ENCODE measurements around the gene SLC35E1. TPM values are rescaled to one million over a fixed set of nuclear protein-coding genes. Genes with fewer than 3 reads are reported as not detected.

SLC35E1 gene
- polyA plus RNA-seq, 1 donor (not counting 4 experiments of a cell fraction or from before 2014, with no cell fraction given), result 30.3 TPM

DNA sequence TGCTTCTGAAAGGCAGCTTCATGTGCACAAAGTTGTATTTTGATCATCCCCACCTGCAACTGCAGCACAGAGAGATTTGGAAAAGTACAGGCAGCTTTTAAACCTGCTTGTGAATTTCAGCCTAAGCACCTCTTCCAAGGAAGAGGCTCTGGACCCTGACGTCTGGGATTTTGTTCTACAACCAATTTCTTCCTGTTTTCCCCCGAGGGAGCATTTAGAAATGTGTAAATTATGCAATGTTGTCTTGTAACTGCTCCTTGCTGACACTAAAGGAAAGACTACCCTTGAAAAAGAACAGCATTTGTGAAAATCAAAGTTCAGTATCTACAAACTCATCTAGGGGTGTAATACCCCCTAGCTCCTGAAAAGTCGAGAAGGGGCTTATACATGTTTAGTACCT lies 40.4 kb upstream of the SLC35E1 start:
- peaks cover 5% of the 10 kb centered on the region for H3K9me1 ChIP-seq (ENCODE audit: control insufficient read depth, extremely low read depth, insufficient read depth, low read length)
- DNase-seq (ENCODE audit: low read depth, low spot score), result no peak
- H3K79me2 ChIP-seq (ENCODE audit: control insufficient read depth, insufficient read depth, low read length), result peaks cover 92% of the 10 kb centered on the region
- H3K27ac ChIP-seq (ENCODE audit: control insufficient read depth, insufficient read depth, low read length), result no peak overlapping the region
- H3K27me3 ChIP-seq (ENCODE audit: control insufficient read depth, extremely low read depth, insufficient read depth, low read length), result no peaks in the 10 kb centered on the region
- dilution Hi-C loops (cut with MboI; ENCODE audit: extremely low pct_ligation_motif_present, low sequenced_read_pairs), result no loop called here
- H3K4me1 ChIP-seq (ENCODE audit: control insufficient read depth, extremely low read depth, insufficient read depth, low read length), result peaks cover 7% of the 10 kb centered on the region
- FAIRE-seq, result no peak
- no peak overlapping the region for H3K4me3 ChIP-seq (ENCODE audit: control insufficient read depth in 2 of 3, extremely low read depth in 1 of 3, insufficient read depth in 2 of 3, low read depth in 1 of 3, low read length in 3 of 3)
- H3K9me3 ChIP-seq (ENCODE audit: control insufficient read depth, low read depth, low read length), result no peaks in the 10 kb centered on the region
- H2AFZ ChIP-seq (ENCODE audit: control insufficient read depth, low read length), result no peak overlapping the region
- H3K4me2 ChIP-seq (ENCODE audit: control insufficient read depth, extremely low read depth, insufficient read depth, low read depth, low read length), result no peak overlapping the region
- no peak overlapping the region for H3K9ac ChIP-seq (ENCODE audit: control insufficient read depth, extremely low read depth, insufficient read depth, low read length)
- H4K20me1 ChIP-seq (ENCODE audit: control insufficient read depth, extremely low read depth, insufficient read depth, low read length), result peaks cover 30% of the 10 kb centered on the region
- peaks cover 0 to 2% of the 10 kb centered on the region in 2 experiments for H3K36me3 ChIP-seq (ENCODE audit: control insufficient read depth in 2 of 2, extremely low read depth in 1 of 2, insufficient read depth in 2 of 2, low read length in 2 of 2)
- TF ChIP-seq EZH2 (IDR thresholded peaks at IDR 0.05; ENCODE audit: low read length), result no peak
- TF ChIP-seq CTCF (optimal IDR thresholded peaks at IDR 0.05 in 1 of 3, IDR thresholded peaks at IDR 0.05 in 1 of 3, conservative IDR thresholded peaks at IDR 0.05 in 1 of 3; ENCODE audit: extremely low read depth in 1 of 3, insufficient read depth in 2 of 3, low read length in 3 of 3), result no peak

- Histone ChIP-seq H4K20me1 (ENCODE audit: control insufficient read depth, extremely low read depth, insufficient read depth, low read length) (peaks cover 17% of the 10 kb centered on the region), H3K4me2 (ENCODE audit: control insufficient read depth, extremely low read depth, insufficient read depth, low read depth, low read length) (no peak overlapping the region), H3K36me3 (ENCODE audit: control insufficient read depth in 2 of 2, extremely low read depth in 1 of 2, insufficient read depth in 2 of 2, low read length in 2 of 2) (peaks cover 4 to 5% of the 10 kb centered on the region in 2 experiments), H3K4me3 (ENCODE audit: control insufficient read depth in 2 of 3, extremely low read depth in 1 of 3, insufficient read depth in 2 of 3, low read depth in 1 of 3, low read length in 3 of 3) (no peak overlapping the region), H2AFZ (ENCODE audit: control insufficient read depth, low read length) (no peak overlapping the region), H3K27ac (ENCODE audit: control insufficient read depth, insufficient read depth, low read length) (no peak overlapping the region), H3K9me1 (ENCODE audit: control insufficient read depth, extremely low read depth, insufficient read depth, low read length) (peaks cover 5% of the 10 kb centered on the region), H3K9me3 (ENCODE audit: control insufficient read depth, low read depth, low read length) (no peaks in the 10 kb centered on the region), H3K27me3 (ENCODE audit: control insufficient read depth, extremely low read depth, insufficient read depth, low read length) (no peaks in the 10 kb centered on the region), H3K9ac (ENCODE audit: control insufficient read depth, extremely low read depth, insufficient read depth, low read length) (no peak overlapping the region), H3K79me2 (ENCODE audit: control insufficient read depth, insufficient read depth, low read length) (peaks cover 89% of the 10 kb centered on the region), H3K4me1 (ENCODE audit: control insufficient read depth, extremely low read depth, insufficient read depth, low read length) (peaks cover 7% of the 10 kb centered on the region)
- TF ChIP-seq CTCF (optimal IDR thresholded peaks at IDR 0.05 in 1 of 3, IDR thresholded peaks at IDR 0.05 in 1 of 3, conservative IDR thresholded peaks at IDR 0.05 in 1 of 3; ENCODE audit: extremely low read depth in 1 of 3, insufficient read depth in 2 of 3, low read length in 3 of 3), result no peak
- no peak for TF ChIP-seq EZH2 (IDR thresholded peaks at IDR 0.05; ENCODE audit: low read length)
- dilution Hi-C loops (cut with MboI; ENCODE audit: extremely low pct_ligation_motif_present, low sequenced_read_pairs), result no loop called here
- no peak for FAIRE-seq
- DNase-seq (ENCODE audit: low read depth, low spot score), result no peak
These were observed 38.9 kb upstream of the SLC35E1 start for GRCh38 chr19:16611121-16611520.

Measured in keratinocyte (primary cell).